ENCODE results near the gene SLC47A1. TPM values are rescaled to one million over a fixed set of nuclear protein-coding genes. Genes with fewer than 3 reads are reported as not detected.
A peak's percentile ranks its signal among the peaks of the same experiment; 100 is the strongest.

SLC47A1 gene, protein sequence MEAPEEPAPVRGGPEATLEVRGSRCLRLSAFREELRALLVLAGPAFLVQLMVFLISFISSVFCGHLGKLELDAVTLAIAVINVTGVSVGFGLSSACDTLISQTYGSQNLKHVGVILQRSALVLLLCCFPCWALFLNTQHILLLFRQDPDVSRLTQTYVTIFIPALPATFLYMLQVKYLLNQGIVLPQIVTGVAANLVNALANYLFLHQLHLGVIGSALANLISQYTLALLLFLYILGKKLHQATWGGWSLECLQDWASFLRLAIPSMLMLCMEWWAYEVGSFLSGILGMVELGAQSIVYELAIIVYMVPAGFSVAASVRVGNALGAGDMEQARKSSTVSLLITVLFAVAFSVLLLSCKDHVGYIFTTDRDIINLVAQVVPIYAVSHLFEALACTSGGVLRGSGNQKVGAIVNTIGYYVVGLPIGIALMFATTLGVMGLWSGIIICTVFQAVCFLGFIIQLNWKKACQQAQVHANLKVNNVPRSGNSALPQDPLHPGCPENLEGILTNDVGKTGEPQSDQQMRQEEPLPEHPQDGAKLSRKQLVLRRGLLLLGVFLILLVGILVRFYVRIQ
- under 1 TPM; 0.15 to 0.20 TPM for total RNA-seq
- 0.29 TPM for polyA plus RNA-seq

GRCh38 chr17:19533718-19534561, at the start of gene SLC47A1:
Gene SLC47A1 (plus strand): TSS chr17:19533854. CDS start chr17:19533940, 86 bp downstream.
- peaks cover 10 to 17% (median 14%) of the 10 kb centered on the region in 3 donors for H3K4me1 Mint-ChIP-seq
- H3K36me3 Mint-ChIP-seq: no peaks in the 10 kb centered on the region
- peak within 1 kb of the TSS in 6 of 7 donors; percentile 58 to 83 (median 63) for H3K4me3 Mint-ChIP-seq
- POLR2A ChIA-PET: no interaction called here
- Histone ChIP-seq H3K27ac (ENCODE audit: low read depth, low read length) (no peak within 1 kb of the TSS), H3K27me3 (ENCODE audit: insufficient read depth, low read length, poor library complexity, severe bottlenecking) (peaks cover 14% of the 10 kb centered on the region), H3K4me3 (ENCODE audit: low read length) (no peak within 1 kb of the TSS), H3K9me3 (ENCODE audit: low read length) (no peaks in the 10 kb centered on the region), H3K4me1 (ENCODE audit: insufficient read depth, low read length) (peaks cover 8% of the 10 kb centered on the region), H3K36me3 (ENCODE audit: insufficient read depth, low read length) (no peaks in the 10 kb centered on the region)
- no peak within 1 kb of the TSS for H3K27ac Mint-ChIP-seq
- no peaks in the 10 kb centered on the region for H3K9me3 Mint-ChIP-seq
- CTCF ChIA-PET: interaction anchor here (1.1 to 1.4 kb wide), 2 partner anchors 211 to 220 kb away, joined by 3 read pairs; no protein-coding TSS in a partner anchor
- H3K27me3 Mint-ChIP-seq: peaks cover 43 to 58% of the 10 kb centered on the region in 2 donors
- peak in 1 of 5 donors; percentile 17 for DNase-seq

GRCh38 chr17:19485800-19486340, 47.8 kb upstream of the SLC47A1 start:
- ChIA-PET POLR2A (no interaction called here), CTCF (no interaction called here)

GRCh38 chr17:19486351-19487023, 47.2 kb upstream of the SLC47A1 start:
- no peak overlapping the region for H3K27ac ChIP-seq (ENCODE audit: low read depth, low read length)
- CTCF ChIA-PET: no interaction called here
- Mint-ChIP-seq H3K27ac (peak overlapping the region in 1 of 8 donors; percentile 31), H3K36me3 (peaks cover 0 to 3% (median 0%) of the 10 kb centered on the region in 3 donors), H3K9me3 (no peaks in the 10 kb centered on the region), H3K27me3 (peaks cover 1 to 9% of the 10 kb centered on the region in 2 donors), H3K4me3 (no peak overlapping the region), H3K4me1 (no peaks in the 10 kb centered on the region)
- no peaks in the 10 kb centered on the region for H3K9me3 ChIP-seq (ENCODE audit: low read length)
- no peaks in the 10 kb centered on the region for H3K4me1 ChIP-seq (ENCODE audit: insufficient read depth, low read length)
- H3K4me3 ChIP-seq (ENCODE audit: low read length): no peak overlapping the region
- no peaks in the 10 kb centered on the region for H3K27me3 ChIP-seq (ENCODE audit: insufficient read depth, low read length, poor library complexity, severe bottlenecking)
- POLR2A ChIA-PET: no interaction called here
- no peaks in the 10 kb centered on the region for H3K36me3 ChIP-seq (ENCODE audit: insufficient read depth, low read length)
- DNase-seq: no peak

More at GRCh38 chr17:19485800-19486340, 47.8 kb upstream of the SLC47A1 start:
- Histone ChIP-seq H3K4me3 (ENCODE audit: low read length) (no peak overlapping the region), H3K9me3 (ENCODE audit: low read length) (no peaks in the 10 kb centered on the region), H3K4me1 (ENCODE audit: insufficient read depth, low read length) (no peaks in the 10 kb centered on the region), H3K27me3 (ENCODE audit: insufficient read depth, low read length, poor library complexity, severe bottlenecking) (no peaks in the 10 kb centered on the region), H3K36me3 (ENCODE audit: insufficient read depth, low read length) (no peaks in the 10 kb centered on the region), H3K27ac (ENCODE audit: low read depth, low read length) (no peak overlapping the region)
- Mint-ChIP-seq H3K27me3 (peaks cover 1 to 6% of the 10 kb centered on the region in 2 donors), H3K9me3 (no peaks in the 10 kb centered on the region), H3K4me1 (no peaks in the 10 kb centered on the region), H3K4me3 (no peak overlapping the region), H3K27ac (no peak overlapping the region), H3K36me3 (peaks cover 0 to 2% (median 0%) of the 10 kb centered on the region in 3 donors)
- DNase-seq: no peak

GRCh38 chr17:19487024-19487600, 46.5 kb upstream of the SLC47A1 start:
- no peak overlapping the region for H3K27ac ChIP-seq (ENCODE audit: low read depth, low read length)
- Mint-ChIP-seq H3K27ac (peak overlapping the region in 1 of 8 donors; percentile 57), H3K4me3 (no peak overlapping the region), H3K36me3 (peaks cover 0 to 3% (median 0%) of the 10 kb centered on the region in 3 donors), H3K27me3 (peaks cover 4 to 13% of the 10 kb centered on the region in 2 donors), H3K9me3 (no peaks in the 10 kb centered on the region), H3K4me1 (no peaks in the 10 kb centered on the region)
- H3K4me3 ChIP-seq (ENCODE audit: low read length): no peak overlapping the region
- ChIA-PET CTCF (no interaction called here), POLR2A (no interaction called here)
- H3K9me3 ChIP-seq (ENCODE audit: low read length): no peaks in the 10 kb centered on the region
- H3K36me3 ChIP-seq (ENCODE audit: insufficient read depth, low read length): no peaks in the 10 kb centered on the region
- DNase-seq: no peak
- H3K27me3 ChIP-seq (ENCODE audit: insufficient read depth, low read length, poor library complexity, severe bottlenecking): no peaks in the 10 kb centered on the region
- no peaks in the 10 kb centered on the region for H3K4me1 ChIP-seq (ENCODE audit: insufficient read depth, low read length)

- Mint-ChIP-seq H3K27ac (no peak overlapping the region), H3K36me3 (peaks cover 0 to 3% (median 0%) of the 10 kb centered on the region in 3 donors), H3K9me3 (no peaks in the 10 kb centered on the region), H3K4me3 (no peak overlapping the region), H3K27me3 (peaks cover 6 to 13% of the 10 kb centered on the region in 2 donors), H3K4me1 (no peaks in the 10 kb centered on the region)
- ChIA-PET POLR2A (no interaction called here), CTCF (no interaction called here)
- Histone ChIP-seq H3K36me3 (ENCODE audit: insufficient read depth, low read length) (no peaks in the 10 kb centered on the region), H3K27me3 (ENCODE audit: insufficient read depth, low read length, poor library complexity, severe bottlenecking) (no peaks in the 10 kb centered on the region), H3K4me1 (ENCODE audit: insufficient read depth, low read length) (no peaks in the 10 kb centered on the region), H3K27ac (ENCODE audit: low read depth, low read length) (no peak overlapping the region), H3K9me3 (ENCODE audit: low read length) (no peaks in the 10 kb centered on the region), H3K4me3 (ENCODE audit: low read length) (no peak overlapping the region)
- no peak for DNase-seq
Observed at GRCh38 chr17:19492141-19492540, 41.5 kb upstream of the SLC47A1 start.

DNA sequence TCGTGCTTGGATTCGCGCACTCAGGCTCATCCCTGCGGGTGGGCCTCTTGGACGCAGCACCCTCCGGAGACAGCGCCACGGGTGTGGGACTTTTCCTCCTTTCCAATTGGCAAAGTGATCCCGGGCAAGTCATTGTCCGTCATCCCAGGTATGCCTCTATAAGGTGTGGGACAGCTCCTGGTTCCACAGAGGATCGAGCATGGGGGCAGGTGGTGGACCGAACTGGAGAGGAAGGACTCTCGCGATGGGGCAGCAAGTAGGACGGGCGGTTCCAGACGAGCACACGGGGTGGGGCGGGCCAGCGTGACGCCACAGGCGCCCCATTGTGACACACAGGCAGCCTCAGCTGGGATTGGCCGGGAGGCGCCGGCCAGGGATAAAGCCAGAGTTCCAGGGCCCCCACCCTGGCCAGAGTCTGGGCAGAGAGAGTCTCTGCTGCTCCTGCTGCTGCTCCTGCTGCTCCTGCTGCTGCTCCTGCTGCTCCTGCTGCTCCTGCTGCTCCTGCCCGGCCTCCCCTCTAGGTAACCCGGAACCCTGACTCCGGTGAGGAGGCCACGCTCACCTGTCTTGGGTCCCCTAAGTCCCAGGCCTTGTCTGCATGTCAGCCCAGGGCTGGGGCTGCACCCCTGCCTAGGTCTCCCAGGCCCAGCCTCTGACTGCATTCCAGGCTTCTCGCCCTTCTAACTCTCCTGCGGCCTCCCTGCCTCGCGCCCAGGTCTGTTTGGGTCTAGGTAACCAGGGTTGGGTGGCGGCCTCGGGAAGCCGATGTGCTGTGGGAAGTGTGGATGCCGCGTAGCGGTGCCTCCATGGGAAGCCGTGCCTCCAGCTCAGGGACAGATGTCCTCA, 38.5 kb upstream of the SLC47A1 start:
- H3K27me3 ChIP-seq (ENCODE audit: insufficient read depth, low read length, poor library complexity, severe bottlenecking): no peaks in the 10 kb centered on the region
- no peak overlapping the region for H3K27ac ChIP-seq (ENCODE audit: low read depth, low read length)
- peaks cover 0 to 3% (median 0%) of the 10 kb centered on the region in 3 donors for H3K36me3 Mint-ChIP-seq
- H3K4me1 Mint-ChIP-seq: no peaks in the 10 kb centered on the region
- H3K4me3 ChIP-seq (ENCODE audit: low read length): no peak overlapping the region
- H3K27ac Mint-ChIP-seq: peak overlapping the region in 1 of 8 donors; percentile 15
- no peaks in the 10 kb centered on the region for H3K9me3 ChIP-seq (ENCODE audit: low read length)
- H3K4me1 ChIP-seq (ENCODE audit: insufficient read depth, low read length): no peaks in the 10 kb centered on the region
- CTCF ChIA-PET: interaction anchor here (1.4 kb wide), 1 partner anchor 48 kb away, joined by 5 read pairs; no protein-coding TSS in a partner anchor
- POLR2A ChIA-PET: no interaction called here
- H3K4me3 Mint-ChIP-seq: no peak overlapping the region
- peaks cover 9% of the 10 kb centered on the region in 2 donors for H3K27me3 Mint-ChIP-seq
- H3K36me3 ChIP-seq (ENCODE audit: insufficient read depth, low read length): no peaks in the 10 kb centered on the region
- H3K9me3 Mint-ChIP-seq: no peaks in the 10 kb centered on the region
- no peak for DNase-seq
